HG03025 (cell line): ENCODE results near the gene TBC1D19.
"Not testable (repeated sequence)": the region's sequence is repeated elsewhere in the genome, so short reads cannot be mapped to it uniquely, and the experiment has no call there.

Experiments
- ATAC-seq: cut with Tn5 transposase; IDR thresholded peaks from one replicate; pipeline ENCODE4 v1.9.1; 2021; ENCODE audit warnings: mild to moderate bottlenecking, moderate library complexity; ENCODE audit not compliant: unreplicated experiment, low FRiP score

The TBC1D19 gene

GRCh38 chr4:26670903-26671537 is 87.1 kb downstream of the TBC1D19 start:
- no peak for ATAC-seq

GRCh38 chr4:26679040-26679695 is 95.3 kb downstream of the TBC1D19 start:
- not testable (repeated sequence) for ATAC-seq

GRCh38 chr4:26682436-26682835 is 98.6 kb downstream of the TBC1D19 start:
- ATAC-seq: no peak

- no peak for ATAC-seq
Measured at GRCh38 chr4:26685250-26685649, 101.4 kb downstream of the TBC1D19 start.

GRCh38 chr4:26687728-26688127 is 103.8 kb downstream of the TBC1D19 start:
- no peak for ATAC-seq

- no peak for ATAC-seq
Measured at GRCh38 chr4:26690506-26690905, 106.6 kb downstream of the TBC1D19 start.

GRCh38 chr4:26692014-26692726 is 108.3 kb downstream of the TBC1D19 start:
- no peak for ATAC-seq

- ATAC-seq: not testable (repeated sequence)
Measured at GRCh38 chr4:26694131-26694530, 110.2 kb downstream of the TBC1D19 start.

- no peak for ATAC-seq
Measured at GRCh38 chr4:26700110-26700509, 116.2 kb downstream of the TBC1D19 start.

GRCh38 chr4:26701095-26701494 is 117.2 kb downstream of the TBC1D19 start:
- no peak for ATAC-seq

GRCh38 chr4:26701786-26702227 is 117.9 kb downstream of the TBC1D19 start:
- no peak for ATAC-seq

GRCh38 chr4:26707342-26707741 is 123.5 kb downstream of the TBC1D19 start:
- ATAC-seq: no peak

- ATAC-seq: no peak
Measured at GRCh38 chr4:26709246-26709645, 125.4 kb downstream of the TBC1D19 start.

- no peak for ATAC-seq
Measured at GRCh38 chr4:26713563-26714151, 129.8 kb downstream of the TBC1D19 start.

GRCh38 chr4:26715636-26716242 is 131.9 kb downstream of the TBC1D19 start:
- peak; percentile 74 for ATAC-seq

GRCh38 chr4:26717332-26717731 is 133.4 kb downstream of the TBC1D19 start:
- ATAC-seq: no peak

GRCh38 chr4:26719954-26720552 is 136.2 kb downstream of the TBC1D19 start:
- no peak for ATAC-seq

GRCh38 chr4:26721685-26722084 is 137.8 kb downstream of the TBC1D19 start:
- ATAC-seq: no peak

- ATAC-seq: peak; percentile 80
Measured at GRCh38 chr4:26723216-26723615, 139.3 kb downstream of the TBC1D19 start.

- ATAC-seq: no peak
Measured at GRCh38 chr4:26724534-26724933, 140.7 kb downstream of the TBC1D19 start.
